COLO829 (cell line): Measurements from ENCODE around the gene CTSD.

Experiments
- DNase-seq: peaks from one replicate; pipeline ENCODE4 v3.0.0; 2012; ENCODE audit warnings: low spot score

CTSD gene

DNA sequence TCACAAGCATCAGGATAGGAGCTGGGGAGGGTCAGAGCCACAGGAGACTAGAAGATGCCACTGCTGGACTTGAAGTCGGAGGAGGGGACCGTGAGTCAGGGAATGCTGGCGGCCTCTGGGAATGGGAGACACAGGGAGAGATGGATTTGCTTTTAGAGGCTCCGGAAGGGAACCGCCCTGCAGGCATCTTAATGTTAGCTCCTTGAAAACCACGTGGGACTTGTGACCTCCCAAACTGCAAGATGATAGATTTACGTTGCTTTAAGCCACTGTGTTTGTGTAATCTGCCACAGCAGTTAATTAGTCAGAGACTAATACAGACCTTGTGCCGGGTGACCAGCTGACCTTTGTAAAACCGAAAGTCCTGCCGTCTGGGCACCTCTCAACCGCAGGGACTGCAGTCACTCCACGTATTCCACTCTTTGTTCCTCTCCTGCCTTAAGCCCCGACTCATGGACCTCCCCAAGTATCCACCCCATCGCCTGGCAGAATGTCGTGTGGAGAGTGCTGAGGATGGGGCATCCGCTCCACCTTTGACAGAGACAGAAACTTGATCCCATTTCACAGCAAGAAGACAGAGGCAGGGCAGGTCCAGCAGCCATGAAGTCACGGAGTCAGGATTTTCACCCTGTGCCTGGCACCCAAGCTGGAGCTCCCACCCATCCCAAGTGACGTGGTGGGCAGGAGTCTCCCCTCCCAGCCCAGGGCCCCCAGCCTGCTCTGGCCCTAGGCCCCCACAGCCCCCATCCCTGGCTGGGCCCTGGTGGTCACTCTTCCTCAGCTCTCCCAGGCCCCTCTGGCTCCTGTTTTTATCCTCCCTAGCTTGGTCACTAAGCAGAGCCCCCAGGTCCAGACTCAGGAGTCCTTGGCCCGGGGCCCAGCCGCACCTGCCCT, 19.4 kb upstream of the CTSD start:
- DNase-seq = no peak

DNA sequence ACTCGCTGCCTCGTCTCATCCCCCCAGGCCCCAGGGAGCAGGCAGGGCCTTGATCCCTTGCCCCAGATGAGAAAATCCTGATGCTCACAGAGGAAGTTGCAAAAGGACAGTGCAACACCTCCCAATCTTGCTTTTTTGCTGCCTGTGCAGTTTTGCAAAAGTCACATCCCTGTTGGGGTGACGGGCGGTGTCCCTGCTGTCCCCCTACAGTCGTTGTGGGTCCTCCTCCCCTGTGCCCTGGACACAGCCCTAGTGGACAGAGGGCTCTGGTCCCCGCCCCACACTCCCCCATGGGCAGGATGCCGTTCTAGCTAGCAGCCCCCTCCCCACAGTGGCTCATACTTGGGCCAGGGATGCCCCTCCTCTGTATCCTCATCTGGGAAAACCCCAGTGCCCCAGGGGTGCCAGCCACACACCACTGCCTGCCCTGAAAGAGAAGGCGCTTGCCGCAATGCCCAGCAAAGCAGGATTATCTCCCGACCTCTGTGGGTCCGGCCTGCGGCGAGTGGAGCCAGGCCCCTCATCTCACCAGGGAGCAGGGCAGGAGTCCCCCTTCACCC, 18.4 kb upstream of the CTSD start:
- no peak for DNase-seq

- DNase-seq = no peak
Observed at GRCh38 chr11:1781593-1781975, 17.9 kb upstream of the CTSD start.

- no peak for DNase-seq
Observed at GRCh38 chr11:1780700-1781592, 17.2 kb upstream of the CTSD start.

GRCh38 chr11:1779806-1780699, 16.3 kb upstream of the CTSD start:
- DNase-seq = no peak

DNA sequence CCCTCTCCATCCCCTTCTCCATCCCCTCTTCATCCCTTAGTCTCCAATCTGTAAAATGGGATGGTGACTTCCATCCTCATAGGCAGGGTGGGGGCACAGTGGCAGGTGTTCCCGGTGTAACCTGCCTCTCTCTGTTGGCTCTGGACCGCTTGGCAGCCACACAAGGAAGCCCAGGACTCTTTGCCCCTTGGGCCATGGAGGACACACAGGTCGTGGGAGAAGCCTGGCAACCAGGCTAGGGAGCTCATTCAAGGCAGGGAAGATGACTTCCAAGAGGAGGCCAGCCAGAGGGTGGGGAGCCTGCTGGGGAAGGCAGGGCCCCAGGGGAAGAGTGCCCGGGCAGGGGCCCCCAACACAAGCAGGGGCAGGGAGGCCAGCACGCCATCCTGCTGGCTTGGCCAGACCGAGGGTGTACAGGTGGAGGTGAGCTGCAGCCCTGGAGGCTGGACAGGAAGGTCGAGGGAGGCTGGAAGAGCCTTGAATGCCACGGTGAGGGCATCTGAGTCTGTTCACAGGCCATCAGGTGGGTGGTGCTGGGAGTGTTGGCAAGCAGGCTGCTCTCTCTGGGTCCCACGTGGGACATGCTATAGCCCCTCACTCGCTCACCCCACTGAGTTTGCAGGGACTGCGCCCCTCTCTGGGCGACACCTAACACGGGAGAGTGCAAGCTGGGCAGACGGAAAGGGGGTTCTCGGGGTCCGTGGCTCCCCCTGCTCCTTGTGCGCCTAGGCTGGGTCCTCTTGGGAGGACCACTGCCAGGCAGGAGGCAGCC, 15.5 kb upstream of the CTSD start:
- DNase-seq = no peak

DNA sequence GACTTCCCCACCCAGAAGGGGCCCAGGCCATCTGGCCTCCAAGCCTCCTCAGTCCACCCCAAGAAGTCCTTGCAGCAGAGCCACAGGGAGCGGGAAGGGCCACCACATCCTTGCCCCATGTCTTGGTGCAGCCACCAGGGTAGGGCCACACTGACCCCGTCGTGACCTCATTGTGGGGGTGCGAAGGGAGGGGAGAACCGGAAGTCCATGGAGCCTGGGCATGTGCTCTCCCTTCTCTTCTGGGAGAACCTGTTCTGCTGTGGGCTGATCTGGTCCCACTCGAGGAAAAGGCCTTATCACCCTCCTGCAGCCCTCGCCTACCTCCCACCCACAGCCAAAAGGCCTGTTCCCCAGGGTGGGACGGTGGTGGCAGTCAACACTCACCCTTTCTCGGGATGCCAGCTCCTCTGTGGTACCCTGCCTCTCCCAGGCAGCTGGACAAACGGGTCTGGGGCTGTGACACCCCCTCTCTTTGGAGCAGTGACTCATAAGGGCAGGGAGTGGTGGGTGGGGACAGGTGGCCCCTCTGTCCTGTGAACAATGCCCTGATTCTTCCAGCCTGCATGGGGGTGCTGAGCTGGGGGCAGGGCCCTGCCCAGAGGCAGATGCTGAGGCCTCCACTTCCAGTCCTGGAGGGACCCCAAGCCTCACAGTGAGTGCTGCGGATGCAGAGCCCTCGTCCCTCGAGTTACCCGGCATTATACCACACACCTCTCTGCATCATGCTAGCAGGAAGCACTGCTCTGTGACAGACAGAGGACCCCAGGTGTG, 14.6 kb upstream of the CTSD start:
- no peak for DNase-seq

GRCh38 chr11:1777737-1778136, 14.0 kb upstream of the CTSD start:
- no peak for DNase-seq

- DNase-seq = no peak
Observed at GRCh38 chr11:1776944-1777715, 13.4 kb upstream of the CTSD start.

DNA sequence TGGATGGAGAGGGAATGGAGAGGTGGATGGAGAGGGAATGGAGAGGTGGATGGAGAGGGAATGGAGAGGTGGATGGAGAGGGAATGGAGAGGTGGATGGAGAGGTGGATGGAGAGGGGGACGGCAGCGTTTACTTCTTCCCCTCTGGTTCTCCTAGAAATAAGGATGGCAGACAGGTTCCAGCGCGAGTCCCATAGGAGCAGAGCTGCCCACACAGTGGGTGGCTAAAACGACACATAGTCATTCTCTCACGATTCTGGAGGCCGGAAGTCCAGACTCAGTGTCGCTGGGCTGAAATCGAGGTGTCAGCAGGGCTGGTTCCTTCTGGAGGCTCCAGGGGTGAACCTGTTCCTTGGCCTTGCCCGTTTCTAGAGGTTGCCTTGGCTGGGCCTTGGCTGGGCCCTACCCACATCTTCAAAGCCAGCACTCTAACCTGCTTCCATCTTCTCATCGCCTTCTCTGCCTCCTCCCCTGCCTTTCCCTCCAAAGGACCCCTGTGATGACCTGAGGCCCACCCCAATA, 12.7 kb upstream of the CTSD start:
- no peak for DNase-seq

DNA sequence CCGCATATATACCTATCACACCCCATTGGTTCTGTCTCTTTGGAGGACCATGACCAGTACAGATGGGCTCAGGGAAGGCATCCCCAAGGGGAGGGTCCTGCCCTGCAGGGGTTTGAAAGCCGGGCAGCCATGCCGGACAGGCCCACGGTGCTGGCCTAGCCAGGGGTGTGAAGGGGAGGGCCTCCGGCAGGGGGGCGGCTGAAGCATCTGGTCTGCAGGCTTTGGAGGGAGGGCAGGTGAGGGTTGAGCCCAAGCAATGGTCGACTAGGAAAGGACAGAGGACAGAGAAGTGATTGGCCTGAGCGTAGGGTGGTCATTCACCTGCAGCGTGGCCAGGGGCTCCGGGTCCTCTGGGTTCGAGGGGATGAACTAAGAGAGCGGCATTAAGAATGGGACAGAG, 11.2 kb upstream of the CTSD start:
- no peak for DNase-seq

DNA sequence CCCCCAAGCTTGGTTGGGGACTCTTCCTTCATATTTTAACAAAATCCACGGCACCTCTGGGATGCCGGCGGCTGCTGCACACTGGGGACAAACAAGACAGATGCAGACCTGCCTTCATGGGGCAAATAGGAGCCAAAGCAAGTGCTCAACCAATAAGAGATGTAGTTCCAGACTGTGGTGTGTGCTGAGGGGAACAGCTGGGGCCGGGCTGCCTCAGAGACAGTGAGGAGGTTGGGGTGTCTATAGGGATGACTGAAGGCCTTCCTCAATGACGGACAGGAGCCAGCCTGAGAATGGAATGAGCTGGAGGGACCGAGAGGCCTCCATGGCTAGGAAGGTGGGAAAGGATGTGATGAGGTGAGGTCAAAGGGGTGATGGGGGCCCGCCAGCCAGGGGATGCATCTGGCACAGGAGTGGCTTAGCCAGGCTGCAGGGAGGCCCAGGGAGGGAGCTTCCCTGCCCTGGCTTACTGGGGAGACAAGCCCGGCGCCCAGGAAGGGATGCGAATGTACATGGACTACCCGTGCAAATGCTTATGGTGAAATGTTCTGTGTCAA, 10.3 kb upstream of the CTSD start:
- no peak for DNase-seq

GRCh38 chr11:1773131-1773993, 9.6 kb upstream of the CTSD start:
- DNase-seq = no peak

GRCh38 chr11:1772270-1773130, 8.8 kb upstream of the CTSD start:
- DNase-seq = peak; percentile 50

DNA sequence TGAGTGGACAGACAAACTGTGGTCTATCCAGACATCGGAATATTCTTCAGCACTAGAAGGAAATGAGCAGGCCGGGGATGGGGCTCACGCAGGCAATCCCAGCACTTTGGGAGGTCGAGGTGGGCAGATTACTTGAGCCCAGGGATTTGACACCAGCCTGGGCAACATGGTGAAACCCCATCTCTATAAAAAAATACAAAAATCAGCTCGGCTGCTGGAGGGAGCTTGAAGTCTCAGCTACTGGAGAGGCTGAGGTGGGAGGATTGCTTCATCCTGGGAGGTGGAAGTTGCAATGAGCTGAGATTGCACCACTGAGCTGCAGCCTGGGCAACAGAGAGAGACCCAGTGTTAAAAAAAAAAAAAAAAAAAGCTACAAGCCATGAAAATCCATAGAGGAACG, 8.0 kb upstream of the CTSD start:
- DNase-seq = no peak

- no peak for DNase-seq
Observed at GRCh38 chr11:1771273-1771672, 7.5 kb upstream of the CTSD start.

DNA sequence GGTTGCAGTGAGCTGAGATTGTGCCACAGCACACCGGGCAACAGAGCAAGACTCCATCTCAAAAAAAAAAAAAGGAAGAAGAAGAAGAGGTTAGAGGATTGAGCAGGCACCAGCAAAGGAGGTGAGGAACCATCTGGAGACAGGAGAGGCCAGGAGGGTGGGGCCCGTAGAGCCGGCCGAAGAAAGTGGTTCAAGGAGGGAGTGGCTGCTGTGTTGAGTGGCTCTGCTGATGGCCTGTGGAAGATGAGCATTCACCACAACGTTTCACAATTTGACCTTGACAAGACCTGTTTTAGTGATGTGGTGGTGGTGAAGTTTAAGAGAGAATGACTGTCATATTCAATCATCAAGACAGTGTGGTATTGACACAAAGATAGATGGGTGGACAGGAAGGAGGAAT, 6.8 kb upstream of the CTSD start:
- DNase-seq = no peak
